Heart left ventricle (tissue), 16 donors: ENCODE results near the gene OPCML. TPM values are rescaled to one million over a fixed set of nuclear protein-coding genes. Genes with fewer than 3 reads are reported as not detected.

Experiments
- ATAC-seq, 4 donors: fragments of 200-7000 bp; cut with Tn5 transposase; one replicate each; pipeline ENCODE4 v1.9.1; 2020 to 2022; ENCODE audit warnings: moderate library complexity in 4 of 4, mild to moderate bottlenecking in 3 of 4, moderate number of reproducible peaks in 1 of 4
- DNase-seq, 5 donors: peaks; one replicate each; pipeline ENCODE4 v3.0.0-alpha.2; 2020
- H3K27ac ChIP-seq, 12 donors: fragments of 200-600 bp; sonication (generic) in 4 of 12; one replicate each; pipeline versions ENCODE4 v1.5.0 to v1.8.0; 2016 to 2022; ENCODE audit warnings: mild to moderate bottlenecking in 2 of 12
- H3K27me3 ChIP-seq, 9 donors: fragments of 200-600 bp; sonication (generic) in 2 of 9; one replicate each; pipeline versions ENCODE4 v1.5.1 to v1.8.0; 2016 to 2022; ENCODE audit warnings: mild to moderate bottlenecking in 3 of 9
- H3K36me3 ChIP-seq, 9 donors: fragments of 200-600 bp; sonication (generic) in 2 of 9; one replicate each; pipeline versions ENCODE4 v1.5.0 to v1.8.0; 2018 to 2022; ENCODE audit warnings: mild to moderate bottlenecking in 2 of 9
- H3K4me1 ChIP-seq, 12 donors: fragments of 200-600 bp; sonication (generic) in 4 of 12; one replicate each; pipeline versions ENCODE4 v1.5.0 to v1.8.0; 2016 to 2022; ENCODE audit warnings: mild to moderate bottlenecking in 3 of 12
- H3K4me3 ChIP-seq, 12 donors: fragments of 200-600 bp; sonication (generic) in 4 of 12; one replicate each; pipeline versions ENCODE4 v1.5.0 to v1.8.0; 2017 to 2022; ENCODE audit warnings: mild to moderate bottlenecking in 9 of 12, moderate library complexity in 4 of 12
- H3K9me3 ChIP-seq, 12 donors: fragments of 200-600 bp; sonication (generic) in 4 of 12; one replicate each; pipeline versions ENCODE4 v1.5.0 to v1.8.0; 2016 to 2022; ENCODE audit warnings: mild to moderate bottlenecking in 1 of 12
- POLR2A ChIP-seq, 2 donors: fragments of 450-650 bp; IDR thresholded peaks; one replicate each; pipeline ENCODE4 v1.6.1; 2017; ENCODE audit warnings: antibody characterized with exemption in 2 of 2, mild to moderate bottlenecking in 2 of 2, moderate library complexity in 2 of 2
- WGBS, 4 donors: extraction: QIAGEN DNeasy Blood & Tissue Kit in 2 of 4; methylation state at CpG; one replicate each; pipeline versions ENCODE4 v1.1.5 to v1.1.7; 2013 to 2018; 5-methylcytosine and 5-hydroxymethylcytosine counted together
- intact Hi-C, 10 donors: fragments of 100-400 bp; cut with DNase I; formaldehyde crosslinking; loops; one replicate each; pipeline versions ENCODE4 v1.11.1 to v1.14.2; 2022
- polyA plus RNA-seq, 2 donors: library from polyadenylated mRNA; stranded (reverse); fragments of 200-250 nt; gene quantifications; one replicate each; pipeline ENCODE4 v1.2.3, GENCODE V29; 2013
- total RNA-seq, 9 donors: library from RNA; depleted of rRNA in 2 of 9; stranded (reverse); fragments of >200 nt in 2 of 9; fragmentation: NEBNext Ultra II Directional in 3 of 9; extraction: Animal tissue kit (Norgen Biotek cat#: 25700) in 3 of 9; gene quantifications; one replicate each; pipeline versions ENCODE4 v1.1.0 to v1.2.4, GENCODE V29; 2016 to 2023
- TF ChIP-seq, protein P1 (sequence below), 12 donors: fragments of 200-600 bp; sonication (generic) in 4 of 12; IDR thresholded peaks; one replicate each; pipeline versions ENCODE4 v1.5.0 to v1.8.0; 2018 to 2022; ENCODE audit warnings: antibody characterized with exemption in 12 of 12, mild to moderate bottlenecking in 5 of 12
- donor health status: ischemic (EF 13 %, LVEDD 7.1; RV severe dilation, severe dysfunction).
- donor health status: healthy with polysubstance abuse.
- donor health status: DM: no; HTN: yes; CAD: no.
- donor health status: DM: no; HTN: no; CAD: no.
- donor health status: ischemic (EF 25% LVEDD 6.9; RV normal size, moderate dysfunction).
- donor health status: ischemic (EF 25% LVEDD 5.7; RV mildly dilated, moderate dysfunction).
- donor health status: healthy.
- donor health status: DM: yes; HTN: yes; CAD: no.
- donor health status: ischemic (EF 35%, LVEDD 5.7; RV mildly dilated, moderate dysfunction).
- donor health status: nonischemic (EF 11% LVEDD 7.7; RV severe dilation, severe dysfunction).
- donor health status: DM: yes; HTN: yes; CAD: no.
- donor health status: PGD.
- donor health status: ischemic (EF 29% LVEDD 5.4; RV normal size, mild dysfunction).
- donor health status: nonischemic (EF 23%, LVEDD 6.1; RV moderate dilation, normal function).

Gene OPCML
- total and polyA plus RNA-seq, 11 donors: 0.04 to 1.3 (median 0.23) TPM; not detected in 3

- Histone ChIP-seq H3K4me1 (no peaks in the 10 kb centered on the region), H3K9me3 (no peaks in the 10 kb centered on the region), H3K27me3 (peaks cover 0 to 3% (median 0%) of the 10 kb centered on the region in 9 donors), H3K36me3 (no peaks in the 10 kb centered on the region), H3K4me3 (no peak overlapping the region), H3K27ac (no peak overlapping the region)
- peak in 1 of 4 donors; percentile 38 for ATAC-seq
- intact Hi-C loops: no loop called here
- 56 to 67% (median 63%) methylated on average over 1 of the region's 1 CpG for WGBS, 4 donors
- TF ChIP-seq, protein P1, sequence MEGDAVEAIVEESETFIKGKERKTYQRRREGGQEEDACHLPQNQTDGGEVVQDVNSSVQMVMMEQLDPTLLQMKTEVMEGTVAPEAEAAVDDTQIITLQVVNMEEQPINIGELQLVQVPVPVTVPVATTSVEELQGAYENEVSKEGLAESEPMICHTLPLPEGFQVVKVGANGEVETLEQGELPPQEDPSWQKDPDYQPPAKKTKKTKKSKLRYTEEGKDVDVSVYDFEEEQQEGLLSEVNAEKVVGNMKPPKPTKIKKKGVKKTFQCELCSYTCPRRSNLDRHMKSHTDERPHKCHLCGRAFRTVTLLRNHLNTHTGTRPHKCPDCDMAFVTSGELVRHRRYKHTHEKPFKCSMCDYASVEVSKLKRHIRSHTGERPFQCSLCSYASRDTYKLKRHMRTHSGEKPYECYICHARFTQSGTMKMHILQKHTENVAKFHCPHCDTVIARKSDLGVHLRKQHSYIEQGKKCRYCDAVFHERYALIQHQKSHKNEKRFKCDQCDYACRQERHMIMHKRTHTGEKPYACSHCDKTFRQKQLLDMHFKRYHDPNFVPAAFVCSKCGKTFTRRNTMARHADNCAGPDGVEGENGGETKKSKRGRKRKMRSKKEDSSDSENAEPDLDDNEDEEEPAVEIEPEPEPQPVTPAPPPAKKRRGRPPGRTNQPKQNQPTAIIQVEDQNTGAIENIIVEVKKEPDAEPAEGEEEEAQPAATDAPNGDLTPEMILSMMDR (IDR thresholded peaks at IDR 0.05): no peak
- TF ChIP-seq POLR2A (IDR thresholded peaks at IDR 0.05): no peak
- DNase-seq: no peak
These were observed 1093.9 kb downstream of the OPCML start for GRCh38 chr11:132438418-132438817.

DNA sequence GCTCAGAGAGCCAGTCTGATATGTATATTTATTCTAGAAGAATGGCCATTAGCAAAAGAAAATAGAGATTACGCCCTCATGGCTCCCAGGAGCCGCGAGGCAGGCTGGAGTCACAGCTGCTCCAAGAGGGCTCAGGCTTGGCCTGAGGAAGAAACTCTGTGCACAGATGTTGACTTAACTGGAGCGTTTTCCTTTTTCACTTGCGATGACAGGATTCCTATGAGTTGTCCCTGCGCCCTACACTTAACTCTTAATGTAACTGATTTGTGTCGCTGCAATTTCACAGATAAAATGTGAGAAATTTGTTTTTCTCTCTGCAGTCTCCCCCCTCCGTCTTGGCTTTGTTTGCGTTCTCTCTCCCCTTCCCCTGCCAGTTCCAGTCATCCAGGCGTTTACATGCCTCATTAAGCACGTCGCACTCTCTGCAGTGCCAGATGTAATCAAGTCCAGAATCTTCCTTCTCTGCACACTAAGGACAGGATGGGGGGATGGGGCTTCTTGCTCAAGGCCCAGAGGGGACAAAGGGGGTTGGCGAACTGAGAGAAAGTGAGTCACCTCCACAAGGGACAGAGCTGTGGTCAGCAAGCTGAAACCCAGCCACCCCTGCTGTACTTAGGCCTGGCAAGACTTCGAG is 1101.8 kb downstream of the OPCML start:
- TF ChIP-seq, protein P1 (IDR thresholded peaks at IDR 0.05): no peak
- TF ChIP-seq POLR2A (IDR thresholded peaks at IDR 0.05): no peak
- WGBS, 4 donors: 29 to 48% (median 35%) methylated on average over 12 to 14 of the region's 14 CpGs
- Histone ChIP-seq H3K27me3 (no peaks in the 10 kb centered on the region), H3K9me3 (no peaks in the 10 kb centered on the region), H3K4me3 (no peak overlapping the region), H3K36me3 (no peaks in the 10 kb centered on the region), H3K4me1 (no peaks in the 10 kb centered on the region), H3K27ac (no peak overlapping the region)
- intact Hi-C loops: no loop called here
- DNase-seq (no peak), ATAC-seq (peak in 2 of 4 donors; percentile 42 to 47)

DNA sequence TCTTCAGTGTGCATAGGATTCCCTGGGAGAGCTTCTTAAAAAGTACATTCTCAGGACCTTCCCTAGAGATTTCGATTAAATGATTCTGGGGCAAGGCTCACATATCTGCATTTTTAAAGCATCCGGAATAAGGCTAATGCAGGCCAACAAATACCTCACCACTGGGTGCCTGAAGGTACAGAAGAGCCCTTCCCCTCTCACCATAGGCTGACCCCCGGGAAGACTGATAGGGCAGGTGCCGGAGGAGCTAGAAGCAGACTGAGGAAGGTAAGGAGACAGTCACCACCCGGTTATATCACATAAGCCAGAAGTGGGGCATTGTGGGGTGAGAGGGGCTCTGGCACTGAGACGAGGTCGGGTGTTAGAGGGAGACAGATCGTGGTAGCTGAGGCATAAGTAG is 1102.6 kb downstream of the OPCML start:
- intact Hi-C loops: no loop called here
- TF ChIP-seq, protein P1 (IDR thresholded peaks at IDR 0.05): no peak
- TF ChIP-seq POLR2A (IDR thresholded peaks at IDR 0.05): no peak

GRCh38 chr11:132427611-132428010 is 1104.7 kb downstream of the OPCML start:
- WGBS, 4 donors: 76 to 79% (median 77%) methylated on average over 6 of the region's 6 CpGs
- intact Hi-C loops: no loop called here
- H3K27me3 ChIP-seq: peaks cover 0 to 6% (median 0%) of the 10 kb centered on the region in 9 donors
- TF ChIP-seq, protein P1 (IDR thresholded peaks at IDR 0.05): no peak
- no peak for TF ChIP-seq POLR2A (IDR thresholded peaks at IDR 0.05)
- H3K9me3 ChIP-seq: no peaks in the 10 kb centered on the region
- H3K36me3 ChIP-seq: no peaks in the 10 kb centered on the region
- no peak for DNase-seq
- no peak for ATAC-seq
- H3K4me3 ChIP-seq: no peak overlapping the region
- no peaks in the 10 kb centered on the region for H3K4me1 ChIP-seq
- no peak overlapping the region for H3K27ac ChIP-seq

More for the DNA sequence above, 1102.6 kb downstream of the OPCML start:
- no peaks in the 10 kb centered on the region for H3K4me1 ChIP-seq
- no peak overlapping the region for H3K4me3 ChIP-seq
- peaks cover 0 to 2% (median 0%) of the 10 kb centered on the region in 9 donors for H3K27me3 ChIP-seq
- DNase-seq (no peak), ATAC-seq (no peak)
- 73 to 78% (median 76%) methylated on average over 8 of the region's 8 CpGs for WGBS, 4 donors
- H3K27ac ChIP-seq: no peak overlapping the region
- H3K9me3 ChIP-seq: no peaks in the 10 kb centered on the region
- H3K36me3 ChIP-seq: no peaks in the 10 kb centered on the region
